HepG2 (cell line): Measurements from ENCODE around the gene STYX. TPM values are rescaled to one million over a fixed set of nuclear protein-coding genes. Genes with fewer than 3 reads are reported as not detected.
A peak's percentile ranks its signal among the peaks of the same experiment; 100 is the strongest.

Source experiments
- BHLHE40 ChIP-seq: IDR thresholded peaks from 2 replicates; pipeline ENCODE4 v1.6.1; 2011; ENCODE audit warnings: low read length, improper control_type of control experiment
- HMG20B ChIP-seq: conservative IDR thresholded peaks from 2 replicates; pipeline ENCODE4 v1.6.1; 2016; ENCODE audit warnings: missing genetic modification reagents, missing compliant biosample characterization
- HNF1A ChIP-seq, 2 experiments: sonication (generic) in 1 of 2; formaldehyde crosslinking in 1 of 2; IDR thresholded peaks; 2 replicates each; pipeline versions ENCODE4 v1.4.0 to v1.6.1; 2016 to 2020; ENCODE audit warnings: borderline replicate concordance in 1 of 2, low read depth in 1 of 2, mild to moderate bottlenecking in 1 of 2, missing genetic modification reagents in 1 of 2
- ISL2 ChIP-seq: sonication (generic); formaldehyde crosslinking; IDR thresholded peaks from 2 replicates; pipeline ENCODE4 v1.5.0; 2020; ENCODE audit warnings: missing genetic modification reagents
- RFX5 ChIP-seq: IDR thresholded peaks from 2 replicates; pipeline ENCODE4 v1.6.1; 2011; ENCODE audit warnings: low read depth, low read length, improper control_type of control experiment
- RORA ChIP-seq: sonication (generic); formaldehyde crosslinking; IDR thresholded peaks from 2 replicates; pipeline ENCODE4 v1.5.0; 2020; ENCODE audit warnings: mild to moderate bottlenecking, missing genetic modification reagents, moderate library complexity
- SIX1 ChIP-seq: sonication (generic); formaldehyde crosslinking; IDR thresholded peaks from 2 replicates; pipeline ENCODE4 v1.4.0; 2020; ENCODE audit warnings: missing genetic modification reagents, borderline replicate concordance
- SKI ChIP-seq: fragments of 450-650 bp; IDR thresholded peaks from one replicate; pipeline ENCODE4 v1.6.1; 2018; ENCODE audit warnings: mild to moderate bottlenecking; ENCODE audit not compliant: partially characterized antibody
- SRSF9 ChIP-seq: fragments of 200-400 bp; formaldehyde crosslinking; IDR thresholded peaks from 2 replicates; pipeline ENCODE4 v1.6.1; 2018; ENCODE audit warnings: borderline replicate concordance, mild to moderate bottlenecking, low read depth, low read length; ENCODE audit not compliant: insufficient read depth, poor library complexity, severe bottlenecking
- TBX2 ChIP-seq: sonication (generic); formaldehyde crosslinking; IDR thresholded peaks from 2 replicates; pipeline ENCODE4 v1.5.0; 2020; ENCODE audit warnings: missing genetic modification reagents, mild to moderate bottlenecking, borderline replicate concordance
- TCF12 ChIP-seq, 2 experiments: fragments of 450-650 bp in 1 of 2; sonication (generic) in 1 of 2; formaldehyde crosslinking in 1 of 2; IDR thresholded peaks; 2 replicates each; pipeline versions ENCODE4 v1.6.1 to v1.8.0; 2017 to 2022; ENCODE audit warnings: antibody characterized with exemption in 1 of 2, mild to moderate bottlenecking in 1 of 2, missing genetic modification reagents in 1 of 2, moderate library complexity in 1 of 2
- ZBTB1 ChIP-seq: sonication (generic); formaldehyde crosslinking; IDR thresholded peaks from 2 replicates; pipeline ENCODE4 v1.4.0; 2020; ENCODE audit warnings: missing genetic modification reagents, borderline replicate concordance
- ZBTB39 ChIP-seq: sonication (generic); formaldehyde crosslinking; IDR thresholded peaks from 2 replicates; pipeline ENCODE4 v1.5.0; 2020; ENCODE audit warnings: missing genetic modification reagents
- ZMYM2 ChIP-seq: sonication (generic); formaldehyde crosslinking; IDR thresholded peaks from 2 replicates; pipeline ENCODE4 v1.8.0; 2022; ENCODE audit warnings: mild to moderate bottlenecking, missing genetic modification reagents
- ZNF264 ChIP-seq: sonication (generic); formaldehyde crosslinking; IDR thresholded peaks from 2 replicates; pipeline ENCODE4 v1.4.0; 2020; ENCODE audit warnings: missing genetic modification reagents
- ZNF33A ChIP-seq: sonication (generic); formaldehyde crosslinking; IDR thresholded peaks from 2 replicates; pipeline ENCODE4 v1.5.1; 2020; ENCODE audit warnings: missing genetic modification reagents, mild to moderate bottlenecking, moderate library complexity, borderline replicate concordance
- ZNF431 ChIP-seq: sonication (generic); formaldehyde crosslinking; IDR thresholded peaks from 2 replicates; pipeline ENCODE4 v1.9.0; 2022; ENCODE audit warnings: missing genetic modification reagents, low read depth, mild to moderate bottlenecking, borderline replicate concordance
- ZNF639 ChIP-seq: conservative IDR thresholded peaks from 2 replicates; pipeline ENCODE4 v1.6.1; 2018; ENCODE audit warnings: missing genetic modification reagents
- ZNF670 ChIP-seq: sonication (generic); formaldehyde crosslinking; IDR thresholded peaks from 2 replicates; pipeline ENCODE4 v1.8.0; 2022; ENCODE audit warnings: mild to moderate bottlenecking, missing genetic modification reagents, borderline replicate concordance
- ZNF720 ChIP-seq: sonication (generic); formaldehyde crosslinking; IDR thresholded peaks from 2 replicates; pipeline ENCODE4 v1.4.0; 2020; ENCODE audit warnings: missing genetic modification reagents
- polyA plus RNA-seq, 8 experiments: library from polyadenylated mRNA; depleted of rRNA in 3 of 8; stranded (reverse) in 7 of 8; unstranded in 1 of 8; fragments of >200 nt; fragmentation: Illumina TruSeq in 4 of 8; extraction: Trizol in 4 of 8; gene quantifications; 2 replicates each; pipeline versions ENCODE4 v1.2.1 to v1.2.3, GENCODE V29; 2011 to 2016; ENCODE audit warnings: low read depth in 4 of 8, missing spikeins in 1 of 8, mixed read lengths in 1 of 8; ENCODE audit not compliant: insufficient read depth in 1 of 8
- total RNA-seq, 5 experiments: library from RNA; depleted of rRNA; stranded (reverse); fragments of >200 nt; fragmentation: Illumina TruSeq; extraction: Trizol; gene quantifications; 2 replicates each; pipeline ENCODE4 v1.2.3, GENCODE V29; 2016; ENCODE audit warnings: low read depth in 1 of 5
- TF ChIP-seq, protein P1 (sequence below): sonication (generic); formaldehyde crosslinking; IDR thresholded peaks from 2 replicates; pipeline ENCODE4 v1.5.0; 2020; ENCODE audit warnings: missing genetic modification reagents

STYX gene
- total and polyA plus RNA-seq, 2 of the 13 experiments (the other 11 are each of a cell fraction or from before 2014, with no cell fraction given) = 6.6 to 10.9 TPM

DNA sequence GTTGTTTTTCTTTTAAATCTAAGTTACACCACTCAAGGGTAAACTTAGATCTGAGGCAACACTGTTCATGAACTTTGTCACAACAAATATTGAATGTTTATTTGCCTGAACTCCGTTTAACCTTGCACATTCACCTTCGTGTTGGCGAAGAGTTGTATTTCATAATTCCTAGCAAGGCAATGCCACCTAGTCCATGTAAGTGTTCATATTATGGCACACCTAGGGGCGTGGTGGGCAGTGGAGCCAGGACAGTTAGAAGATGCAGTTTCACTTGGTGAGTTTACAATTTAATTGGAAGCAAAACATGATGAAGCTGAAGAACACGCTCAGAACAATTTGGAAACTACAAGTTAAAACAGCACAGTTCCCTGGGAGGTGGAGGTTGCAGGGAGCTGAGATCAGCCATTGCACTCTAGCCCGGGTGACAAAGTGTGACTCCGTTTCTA, 91.9 kb downstream of the STYX start (continued):
- TF ChIP-seq HNF1A (IDR thresholded peaks at IDR 0.05; ENCODE audit: low read depth) (peak; percentile 71; the same call in 1 of the 2 replicates), HNF1A (CRISPR knock-in tag; IDR thresholded peaks at IDR 0.05; ENCODE audit: borderline replicate concordance) (peak; percentile 75; the same call in 1 of the 2 replicates), RFX5 (no peak), ISL2 (CRISPR knock-in tag) (peak; percentile 96), ZNF264 (CRISPR knock-in tag) (0 out of 2 replicates have a peak, but pooled peaks have one; percentile 55), TCF12 (IDR thresholded peaks at IDR 0.05) (no peak), TCF12 (CRISPR knock-in tag; IDR thresholded peaks at IDR 0.05) (peak; percentile 60), ZNF720 (no peak), TBX2 (CRISPR knock-in tag) (peak; percentile 94), ZNF33A (CRISPR knock-in tag) (no peak), SIX1 (peak; percentile 90), ZMYM2 (CRISPR knock-in tag) (0 out of 2 replicates have a peak, but pooled peaks have one; percentile 72), SRSF9 (no peak), BHLHE40 (peak; percentile 52; the same call in 1 of the 2 replicates), RORA (CRISPR knock-in tag) (no peak; the same call in 1 of the 2 replicates), HMG20B (CRISPR knock-in tag) (peak; percentile 99), ZBTB1 (CRISPR knock-in tag) (no peak), ZBTB39 (0 out of 2 replicates have a peak, but pooled peaks have one; percentile 65), ZNF431 (CRISPR knock-in tag) (no peak), ZNF639 (peak; percentile 76), SKI (peak; percentile 93), ZNF670 (peak; percentile 82)
- TF ChIP-seq, protein P1, sequence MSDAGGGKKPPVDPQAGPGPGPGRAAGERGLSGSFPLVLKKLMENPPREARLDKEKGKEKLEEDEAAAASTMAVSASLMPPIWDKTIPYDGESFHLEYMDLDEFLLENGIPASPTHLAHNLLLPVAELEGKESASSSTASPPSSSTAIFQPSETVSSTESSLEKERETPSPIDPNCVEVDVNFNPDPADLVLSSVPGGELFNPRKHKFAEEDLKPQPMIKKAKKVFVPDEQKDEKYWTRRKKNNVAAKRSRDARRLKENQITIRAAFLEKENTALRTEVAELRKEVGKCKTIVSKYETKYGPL (CRISPR knock-in tag) = no peak
